GM19351 (cell line): Measurements from ENCODE around the gene NSMCE1.
A peak's percentile ranks its signal among the peaks of the same experiment; 100 is the strongest.
"Not testable (repeated sequence)": the region's sequence is repeated elsewhere in the genome, so short reads cannot be mapped to it uniquely, and the experiment has no call there.

Source experiments
- ATAC-seq: cut with Tn5 transposase; IDR thresholded peaks from one replicate; pipeline ENCODE4 v1.9.1; 2021; ENCODE audit warnings: mild to moderate bottlenecking, moderate library complexity; ENCODE audit not compliant: unreplicated experiment

Gene NSMCE1

GRCh38 chr16:27272697-27273096 lies 4.1 kb upstream of the NSMCE1 start:
- ATAC-seq, result not testable (repeated sequence)

- no peak for ATAC-seq
These were observed 3.5 kb upstream of the NSMCE1 start for GRCh38 chr16:27272076-27272475.

GRCh38 chr16:27270349-27270748 lies 1.8 kb upstream of the NSMCE1 start:
- no peak for ATAC-seq

GRCh38 chr16:27269300-27270150 lies 953 bp upstream of the NSMCE1 start:
- no peak for ATAC-seq

- no peak for ATAC-seq
These were observed 1.4 kb downstream of the NSMCE1 start for GRCh38 chr16:27267037-27267677.

- no peak for ATAC-seq
These were observed 2.6 kb downstream of the NSMCE1 start for GRCh38 chr16:27265982-27266381.

- no peak for ATAC-seq
These were observed 4.4 kb downstream of the NSMCE1 start for GRCh38 chr16:27264151-27264550.

GRCh38 chr16:27262904-27263423 lies 5.6 kb downstream of the NSMCE1 start:
- not testable (repeated sequence) for ATAC-seq

- no peak for ATAC-seq
These were observed 8.9 kb downstream of the NSMCE1 start for GRCh38 chr16:27259710-27260109.

- no peak for ATAC-seq
These were observed 10.3 kb downstream of the NSMCE1 start for GRCh38 chr16:27258241-27258734.

- ATAC-seq, result no peak
These were observed 11.3 kb downstream of the NSMCE1 start for GRCh38 chr16:27257271-27257670.

GRCh38 chr16:27256861-27257260 lies 11.7 kb downstream of the NSMCE1 start:
- ATAC-seq, result no peak

GRCh38 chr16:27254262-27254811 lies 14.2 kb downstream of the NSMCE1 start:
- peak; percentile 93 for ATAC-seq

GRCh38 chr16:27253526-27253930 lies 15.0 kb downstream of the NSMCE1 start:
- no peak for ATAC-seq

GRCh38 chr16:27252206-27252585 lies 16.4 kb downstream of the NSMCE1 start:
- ATAC-seq, result no peak

GRCh38 chr16:27251541-27252205 lies 16.9 kb downstream of the NSMCE1 start:
- no peak for ATAC-seq

- not testable (repeated sequence) for ATAC-seq
These were observed 19.7 kb downstream of the NSMCE1 start for GRCh38 chr16:27248886-27249285.

GRCh38 chr16:27248036-27248435 lies 20.5 kb downstream of the NSMCE1 start:
- ATAC-seq, result no peak

GRCh38 chr16:27247076-27247475 lies 21.5 kb downstream of the NSMCE1 start:
- ATAC-seq, result not testable (repeated sequence)

- ATAC-seq, result no peak
These were observed 22.1 kb downstream of the NSMCE1 start for GRCh38 chr16:27246439-27246838.
